GM12892 (cell line): ENCODE results near the gene ADAMTS15.

Experiments
- DNase-seq: peaks from one replicate; pipeline ENCODE4 v3.0.0; 2011; ENCODE audit not compliant: insufficient read length
- FAIRE-seq: peaks from 2 replicates; lab custom pipeline; 2011; peaks lifted over from hg19 to GRCh38; lab: Jason Lieb, UNC
- POLR2A ChIP-seq: IDR thresholded peaks from 2 replicates; pipeline ENCODE4 v1.6.1; 2011; ENCODE audit warnings: low read depth, low read length, control low read depth
- POLR2AphosphoS5 ChIP-seq: IDR thresholded peaks from 2 replicates; pipeline ENCODE4 v1.6.1; 2011; ENCODE audit warnings: low read depth, low read length, control low read depth
- TAF1 ChIP-seq: IDR thresholded peaks from 2 replicates; pipeline ENCODE4 v1.6.1; 2011; ENCODE audit warnings: low read depth, mild to moderate bottlenecking, control low read depth, low read length, borderline replicate concordance

ADAMTS15 gene

DNA sequence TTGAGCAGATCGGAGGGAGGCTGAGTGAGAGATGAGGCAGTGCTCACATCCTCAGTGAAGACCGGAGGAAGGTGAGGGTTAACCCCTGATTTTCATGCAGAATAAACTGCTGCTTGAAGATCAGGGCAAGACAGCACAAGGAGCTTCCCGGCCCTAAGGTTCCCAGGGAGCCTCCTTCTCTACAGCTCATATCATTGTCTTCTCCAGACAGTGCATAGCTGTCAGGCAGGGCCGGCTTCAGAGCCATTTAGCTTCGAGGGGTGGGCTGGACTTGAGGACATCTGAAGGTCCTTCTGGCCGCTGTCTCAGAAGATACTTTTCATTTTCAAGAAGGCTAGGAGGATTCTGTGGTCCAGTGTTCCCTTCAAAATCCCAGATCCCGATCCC, 27.3 kb upstream of the ADAMTS15 start:
- no peak for DNase-seq
- FAIRE-seq, result no peak
- TF ChIP-seq POLR2A, result no peak
- no peak for TF ChIP-seq TAF1
- TF ChIP-seq POLR2AphosphoS5, result no peak

DNA sequence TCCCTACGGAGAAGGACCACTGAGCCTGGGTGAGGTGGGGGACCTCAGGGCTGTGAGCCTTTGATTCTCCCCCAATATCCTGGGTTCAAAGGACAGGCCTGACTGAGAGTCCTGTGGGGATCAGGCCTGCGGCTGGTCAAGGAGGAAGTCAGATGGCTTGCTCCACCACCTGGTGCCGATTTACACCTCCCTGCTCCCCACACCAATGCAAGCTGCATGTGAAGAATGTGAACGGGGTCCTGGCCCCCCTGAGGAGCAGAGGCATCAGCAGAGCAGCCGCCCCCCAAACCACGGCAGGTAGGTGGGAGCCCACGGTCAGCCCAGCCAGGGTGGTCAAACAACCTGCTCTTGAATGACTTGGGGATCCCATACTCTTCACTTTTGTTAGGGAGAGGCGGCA, 26.7 kb upstream of the ADAMTS15 start:
- DNase-seq, result no peak

DNA sequence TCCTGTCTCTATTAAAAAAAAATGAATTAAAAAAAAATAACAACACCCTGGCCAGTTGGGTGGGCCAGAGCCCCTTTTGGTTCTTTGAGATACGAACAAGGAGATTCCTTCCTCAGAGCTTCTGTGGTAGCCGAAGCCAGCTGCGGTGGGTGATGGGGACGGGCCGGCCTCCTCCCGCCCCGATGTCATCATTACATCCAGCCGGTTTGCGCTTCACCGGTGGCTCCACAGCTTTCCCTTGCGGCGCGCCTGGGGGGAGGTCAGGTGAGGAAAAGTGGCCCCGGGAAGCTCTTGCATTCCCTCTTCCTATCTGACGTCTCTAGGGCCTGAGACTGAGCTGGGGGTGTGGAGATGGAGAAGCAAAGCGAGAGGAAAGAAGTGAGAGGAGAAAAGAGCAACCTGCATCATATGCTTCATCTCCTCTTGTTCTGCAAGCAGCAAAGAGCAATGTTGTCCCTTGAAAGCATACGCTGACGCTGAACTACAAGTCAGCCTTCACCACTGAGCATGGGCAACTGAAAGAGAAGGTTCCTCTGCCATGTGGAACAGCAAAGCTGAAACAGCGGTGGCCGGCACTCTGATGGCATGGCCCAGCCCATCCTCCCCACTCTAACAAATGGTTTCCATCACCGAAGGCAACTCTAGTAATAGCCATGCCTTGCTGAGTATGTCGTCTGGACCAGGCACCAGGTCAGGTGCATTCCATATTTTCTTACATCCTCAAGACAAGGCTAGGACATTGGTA, 26.0 kb upstream of the ADAMTS15 start:
- FAIRE-seq (no peak), DNase-seq (no peak)
- no peak for TF ChIP-seq TAF1
- TF ChIP-seq POLR2A, result no peak
- no peak for TF ChIP-seq POLR2AphosphoS5

More for the DNA sequence above, 26.7 kb upstream of the ADAMTS15 start:
- TF ChIP-seq POLR2AphosphoS5 (no peak), TAF1 (no peak), POLR2A (no peak)
- FAIRE-seq, result no peak

DNA sequence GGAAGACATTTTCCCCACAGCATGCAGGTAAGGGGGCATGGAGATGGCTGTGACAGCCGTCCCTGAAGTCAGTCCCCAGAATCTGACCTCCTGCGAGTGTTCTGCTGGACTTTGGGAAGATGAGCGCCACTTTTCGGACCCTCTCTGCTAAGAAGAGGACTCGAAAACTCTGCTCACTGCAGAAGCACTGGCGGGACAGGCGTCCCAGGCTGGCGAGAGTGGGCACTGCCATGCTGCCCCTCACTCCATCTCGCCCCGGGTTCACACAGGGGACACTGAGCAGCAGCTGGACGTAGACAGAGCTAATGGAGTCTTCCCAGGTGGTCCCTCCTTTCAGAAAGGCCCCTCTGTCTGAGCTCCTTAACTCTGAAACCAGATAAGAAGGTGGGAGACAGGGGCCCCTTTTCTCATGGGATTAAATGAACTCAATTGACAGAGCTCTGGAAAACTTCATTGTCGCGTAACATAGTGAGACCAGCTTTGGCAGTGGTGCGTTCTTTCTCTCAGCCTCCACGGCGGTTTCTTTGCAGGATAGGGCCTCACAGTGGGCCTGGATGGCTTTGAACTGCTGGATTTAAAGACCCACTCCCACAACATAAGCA, 24.8 kb upstream of the ADAMTS15 start:
- DNase-seq (no peak), FAIRE-seq (no peak)
- TF ChIP-seq POLR2AphosphoS5 (no peak), TAF1 (no peak), POLR2A (no peak)

DNA sequence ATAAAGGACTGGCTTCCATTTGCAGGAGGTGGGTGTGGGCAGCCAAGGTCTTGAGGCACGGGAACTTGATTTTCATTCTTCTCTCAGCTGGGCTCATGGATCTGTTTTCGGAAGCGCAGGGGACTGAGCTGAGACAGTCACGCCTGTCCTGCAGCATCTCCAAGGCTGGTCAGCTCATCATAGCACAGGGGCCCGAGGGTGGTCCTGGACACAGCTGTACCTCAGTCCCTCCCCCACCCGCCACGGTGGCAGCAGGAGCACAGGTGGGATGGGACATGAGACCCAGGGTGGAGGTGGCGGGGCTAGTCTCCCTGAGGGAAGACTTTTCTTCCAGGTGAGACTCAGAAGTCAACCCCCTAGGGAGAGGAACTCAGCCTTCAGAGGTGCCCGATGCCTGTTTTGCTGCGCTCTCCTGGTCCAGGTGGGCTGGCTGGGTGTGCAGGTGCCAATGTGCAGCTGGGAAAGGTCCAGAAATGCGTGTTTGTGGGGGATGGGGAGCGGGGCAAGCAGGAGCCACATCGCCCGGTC, 23.8 kb upstream of the ADAMTS15 start:
- no peak for TF ChIP-seq TAF1
- no peak for TF ChIP-seq POLR2A
- no peak for TF ChIP-seq POLR2AphosphoS5
- no peak for FAIRE-seq
- no peak for DNase-seq

DNA sequence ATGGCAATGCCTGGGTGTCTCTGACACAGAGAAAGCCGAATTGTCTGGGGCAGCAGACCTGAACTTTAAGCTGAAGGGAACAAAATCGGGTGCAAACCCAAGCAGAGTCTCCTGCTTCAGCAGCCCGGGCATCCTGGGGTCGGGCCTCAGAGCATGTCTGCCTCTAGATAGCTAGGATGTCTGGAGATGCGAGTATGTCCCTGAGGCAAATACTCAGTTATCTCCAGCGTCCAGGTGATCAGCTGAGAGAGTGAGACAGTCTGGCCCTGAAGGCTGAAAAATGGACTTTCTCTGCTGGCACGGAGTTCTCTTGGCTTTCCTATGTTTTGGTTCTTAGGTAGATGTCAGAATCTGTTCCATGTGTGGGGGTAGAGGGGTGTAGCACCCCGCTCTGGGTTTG, 23.3 kb upstream of the ADAMTS15 start:
- FAIRE-seq (no peak), DNase-seq (no peak)
- TF ChIP-seq POLR2A, result no peak
- no peak for TF ChIP-seq POLR2AphosphoS5
- TF ChIP-seq TAF1, result no peak

DNA sequence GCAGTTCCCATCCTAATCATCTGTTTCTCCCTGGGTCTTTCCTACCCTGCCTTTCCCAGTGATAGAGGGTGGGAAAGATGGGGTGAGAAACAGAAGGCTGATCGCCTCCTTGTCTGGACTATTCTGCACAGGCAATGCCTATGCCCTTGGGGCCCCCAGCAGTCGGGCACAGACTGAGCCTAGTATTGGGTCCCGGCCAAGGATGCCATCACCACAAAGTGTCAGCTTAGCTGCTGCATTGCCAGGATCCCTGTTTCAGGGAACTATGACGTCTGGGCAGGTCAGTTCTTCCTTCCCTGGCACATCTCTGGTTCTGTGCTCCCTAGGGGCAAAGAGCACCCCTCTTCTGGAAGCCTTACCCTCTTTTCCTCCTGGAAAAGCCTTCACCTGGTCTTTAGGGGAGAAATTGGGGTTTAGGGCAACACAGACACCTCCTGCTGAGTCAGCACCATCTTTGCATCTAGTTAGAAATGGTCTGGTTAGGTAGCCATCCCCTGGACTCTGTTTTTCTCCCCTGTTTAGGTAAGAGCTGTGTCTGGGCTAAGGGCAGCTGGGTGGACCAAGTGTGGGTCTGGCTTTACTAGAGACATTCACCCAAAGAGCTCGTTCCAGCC, 22.1 kb upstream of the ADAMTS15 start:
- DNase-seq, result no peak
- no peak for FAIRE-seq
- TF ChIP-seq POLR2A, result no peak
- no peak for TF ChIP-seq POLR2AphosphoS5
- no peak for TF ChIP-seq TAF1

DNA sequence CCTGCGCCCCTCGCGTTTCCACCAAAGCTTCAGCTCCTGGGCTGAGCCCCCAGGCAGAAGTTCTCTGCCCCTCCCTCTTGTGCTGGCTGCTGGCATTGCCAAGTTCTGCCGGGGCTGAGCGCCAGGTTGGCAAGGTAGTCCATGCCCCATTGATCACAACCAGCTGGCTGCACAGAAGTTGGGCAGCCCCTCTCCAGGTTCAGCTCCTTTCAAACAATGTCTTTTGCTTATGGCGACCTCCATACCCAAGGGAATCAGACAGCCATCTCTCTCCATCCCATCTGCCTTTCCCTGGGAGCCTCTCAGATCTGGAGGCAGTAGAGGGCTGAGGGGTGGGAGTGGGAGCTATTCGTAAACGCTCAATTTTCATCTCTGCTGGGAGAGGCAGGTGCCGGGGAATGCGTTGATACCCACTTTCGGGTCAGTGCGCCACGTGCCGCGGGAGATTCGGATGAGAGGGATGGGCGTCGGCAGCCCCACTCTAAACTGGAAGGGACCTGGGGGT, 21.6 kb upstream of the ADAMTS15 start:
- no peak for TF ChIP-seq POLR2A
- TF ChIP-seq POLR2AphosphoS5, result no peak
- TF ChIP-seq TAF1, result no peak
- DNase-seq, result no peak
- FAIRE-seq, result no peak

DNA sequence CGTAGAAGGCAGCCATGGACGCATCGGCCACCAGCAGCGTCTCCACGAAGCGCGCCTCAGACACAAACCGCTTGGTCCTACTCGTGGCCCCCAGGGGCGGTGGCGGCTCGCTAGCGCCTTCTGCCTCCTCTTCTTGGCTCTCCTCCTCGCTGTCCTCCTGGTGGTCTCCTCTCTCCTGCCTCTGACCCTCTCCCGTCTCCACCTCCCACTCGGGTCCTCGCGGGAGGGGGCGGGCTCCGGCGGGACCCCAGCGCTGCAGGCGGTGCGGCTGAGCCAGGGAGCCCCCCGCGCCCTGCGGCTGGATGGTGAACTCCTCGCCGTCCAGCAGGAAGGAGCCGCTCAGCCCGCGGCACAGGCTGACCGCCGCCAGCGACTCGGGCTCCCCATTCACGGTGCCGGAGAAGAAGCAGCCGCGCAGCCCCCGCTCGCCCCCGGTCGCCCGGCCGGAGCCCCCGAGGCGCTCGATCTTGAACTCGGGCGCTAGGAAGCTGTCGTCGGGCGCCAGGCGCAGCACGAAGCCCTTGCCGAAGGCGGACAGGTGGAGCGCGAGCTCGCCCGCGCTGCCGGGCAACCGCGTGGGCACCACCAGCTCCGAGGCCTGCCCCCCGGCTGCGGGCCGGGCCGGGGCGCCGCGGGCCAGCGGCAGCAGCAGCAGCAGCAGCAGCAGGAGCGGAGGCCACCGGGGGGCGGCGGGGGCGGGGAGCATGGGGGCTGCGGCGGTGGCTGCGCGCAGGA, 20.7 kb upstream of the ADAMTS15 start:
- DNase-seq (no peak), FAIRE-seq (no peak)
- TF ChIP-seq POLR2A (no peak), TAF1 (no peak), POLR2AphosphoS5 (no peak)

DNA sequence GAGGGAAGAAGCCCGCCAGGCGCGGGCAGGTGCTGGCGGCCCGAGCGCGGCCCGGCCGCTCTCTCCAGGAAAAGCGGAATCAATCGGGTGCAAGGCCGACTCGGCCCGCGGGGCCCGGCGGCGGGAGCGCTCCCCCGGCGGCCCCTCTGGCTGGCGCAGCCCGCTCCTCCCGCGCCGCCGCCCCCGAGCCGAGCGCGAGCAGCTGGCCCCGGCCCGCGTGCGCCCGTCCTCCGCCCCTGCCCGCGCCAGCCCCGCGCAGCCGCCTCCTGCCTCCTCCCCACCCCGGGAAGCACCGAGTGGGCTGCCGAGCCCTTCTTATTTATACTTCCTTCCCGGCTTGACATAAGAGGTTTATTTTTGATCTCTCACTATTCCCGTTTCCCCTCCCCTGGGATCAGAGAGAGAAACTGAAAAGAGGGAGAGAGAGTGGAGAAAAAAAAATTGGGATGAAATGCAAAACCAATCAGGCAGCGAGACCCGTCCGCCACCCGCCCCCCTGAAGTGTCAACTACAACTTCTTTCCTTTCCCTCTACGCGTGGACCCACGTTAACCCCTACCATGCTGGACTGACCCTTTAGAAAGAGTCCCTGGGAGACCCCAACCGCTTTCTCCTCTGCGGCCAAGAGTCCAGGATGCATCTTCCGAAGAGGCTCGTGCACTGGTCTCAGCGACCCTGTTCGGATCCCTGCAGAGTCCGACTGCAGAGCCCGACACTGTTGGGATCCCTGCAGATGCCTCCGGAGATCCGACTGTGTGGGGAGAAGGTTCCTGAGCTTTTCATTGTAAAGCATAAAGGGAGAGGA, 19.9 kb upstream of the ADAMTS15 start, which contains the start of gene ADAMTS8:
Gene ADAMTS8, minus strand, starts transcription at position 294 of the 804 bp plus-strand sequence. CDS start 323 bp downstream, outside the sequence.
- no peak for FAIRE-seq
- DNase-seq, result no peak

More for the DNA sequence above, 19.9 kb upstream of the ADAMTS15 start, which contains the start of gene ADAMTS8:
- no peak for TF ChIP-seq POLR2A
- no peak for TF ChIP-seq TAF1
- TF ChIP-seq POLR2AphosphoS5, result no peak
